Parathyroid adenoma (tissue), 2 donors: ENCODE measurements around the gene PHF12.
A peak's percentile ranks its signal among the peaks of the same experiment; 100 is the strongest.

Experiments
- H2AFZ ChIP-seq: fragments of 300-600 bp; sonication (generic); one replicate; pipeline ENCODE4 v1.7.0; 2017; ENCODE audit warnings: antibody characterized with exemption, mild to moderate bottlenecking
- H3K27ac ChIP-seq: fragments of 300-600 bp; sonication (generic); one replicate; pipeline ENCODE4 v1.7.0; 2017
- H3K27me3 ChIP-seq: fragments of 300-600 bp; sonication (generic); one replicate; pipeline ENCODE4 v1.7.0; 2017; ENCODE audit warnings: low read length; ENCODE audit not compliant: control insufficient read depth, insufficient read depth
- H3K36me3 ChIP-seq: fragments of 300-600 bp; sonication (generic); one replicate; pipeline ENCODE4 v1.7.0; 2017; ENCODE audit warnings: low read length; ENCODE audit not compliant: control insufficient read depth, insufficient read depth
- H3K4me1 ChIP-seq: fragments of 300-600 bp; sonication (generic); one replicate; pipeline ENCODE4 v1.7.0; 2017; ENCODE audit warnings: control low read depth
- H3K4me2 ChIP-seq: fragments of 300-600 bp; sonication (generic); one replicate; pipeline ENCODE4 v1.7.0; 2017; ENCODE audit warnings: low read length
- H3K4me3 ChIP-seq: fragments of 300-600 bp; sonication (generic); one replicate; pipeline ENCODE4 v1.7.0; 2017; ENCODE audit warnings: low read depth, low read length
- H3K79me2 ChIP-seq: fragments of 300-600 bp; sonication (generic); one replicate; pipeline ENCODE4 v1.7.0; 2017; ENCODE audit warnings: control low read depth
- H3K9ac ChIP-seq: fragments of 300-600 bp; sonication (generic); one replicate; pipeline ENCODE4 v1.7.0; 2017; ENCODE audit warnings: mild to moderate bottlenecking
- H3K9me3 ChIP-seq: fragments of 300-600 bp; sonication (generic); one replicate; pipeline ENCODE4 v1.7.0; 2017; ENCODE audit warnings: low read length; ENCODE audit not compliant: control insufficient read depth
- CTCF ChIP-seq: fragments of 300-600 bp; sonication (generic); IDR thresholded peaks from one replicate; pipeline ENCODE4 v1.7.0; 2017; ENCODE audit warnings: antibody characterized with exemption, mild to moderate bottlenecking
- donor health status: primary hyperparathyroidism.

The PHF12 gene

GRCh38 chr17:28953444-28954118 is 2.3 kb upstream of the PHF12 start:
- peaks cover 10% of the 10 kb centered on the region for H3K4me1 ChIP-seq
- no peaks in the 10 kb centered on the region for H3K27me3 ChIP-seq
- no peaks in the 10 kb centered on the region for H3K36me3 ChIP-seq
- peak overlapping the region; percentile 89 for H2AFZ ChIP-seq
- TF ChIP-seq CTCF: peak; percentile 88
- no peak overlapping the region for H3K9ac ChIP-seq
- H3K4me2 ChIP-seq: no peak overlapping the region
- no peaks in the 10 kb centered on the region for H3K9me3 ChIP-seq
- no peak overlapping the region for H3K4me3 ChIP-seq
- H3K27ac ChIP-seq: no peak overlapping the region
- H3K79me2 ChIP-seq: no peaks in the 10 kb centered on the region

GRCh38 chr17:28951991-28952975 is 965 bp upstream of the PHF12 start:
- H3K4me3 ChIP-seq: peak overlapping the region; percentile 88
- H3K27me3 ChIP-seq: no peaks in the 10 kb centered on the region
- H3K79me2 ChIP-seq: peaks cover 12% of the 10 kb centered on the region
- H3K36me3 ChIP-seq: no peaks in the 10 kb centered on the region
- H3K4me2 ChIP-seq: peak overlapping the region; percentile 97
- peak overlapping the region; percentile 100 for H3K27ac ChIP-seq
- H2AFZ ChIP-seq: peak overlapping the region; percentile 96
- peak overlapping the region; percentile 70 for H3K9ac ChIP-seq
- H3K4me1 ChIP-seq: peaks cover 22% of the 10 kb centered on the region
- peak; percentile 15 for TF ChIP-seq CTCF
- no peaks in the 10 kb centered on the region for H3K9me3 ChIP-seq

GRCh38 chr17:28950752-28951427 is 428 bp downstream of the PHF12 start:
- peaks cover 26% of the 10 kb centered on the region for H3K79me2 ChIP-seq
- peak overlapping the region; percentile 65 for H3K9ac ChIP-seq
- H3K27me3 ChIP-seq: no peaks in the 10 kb centered on the region
- no peaks in the 10 kb centered on the region for H3K9me3 ChIP-seq
- peak overlapping the region; percentile 88 for H3K4me3 ChIP-seq
- peak overlapping the region; percentile 88 for H3K27ac ChIP-seq
- peaks cover 25% of the 10 kb centered on the region for H3K4me1 ChIP-seq
- peak overlapping the region; percentile 39 for H2AFZ ChIP-seq
- no peaks in the 10 kb centered on the region for H3K36me3 ChIP-seq
- peak overlapping the region; percentile 93 for H3K4me2 ChIP-seq
- TF ChIP-seq CTCF: no peak

- Histone ChIP-seq H3K4me1 (peaks cover 28% of the 10 kb centered on the region), H3K27ac (peak overlapping the region; percentile 88), H3K4me3 (peak overlapping the region; percentile 88), H3K36me3 (no peaks in the 10 kb centered on the region), H3K79me2 (peaks cover 32% of the 10 kb centered on the region), H3K9ac (peak overlapping the region; percentile 13), H3K4me2 (peak overlapping the region; percentile 93), H2AFZ (peak overlapping the region; percentile 71), H3K27me3 (no peaks in the 10 kb centered on the region), H3K9me3 (no peaks in the 10 kb centered on the region)
- no peak for TF ChIP-seq CTCF
These were observed 1.1 kb downstream of the PHF12 start for GRCh38 chr17:28950017-28950751.
